Prostate gland (tissue), 2 donors: ENCODE data around the gene NEIL3.

Experiments used
- POLR2A ChIP-seq: fragments of 450-650 bp; IDR thresholded peaks from one replicate; pipeline ENCODE4 v1.6.1; 2016; ENCODE audit warnings: antibody characterized with exemption, mild to moderate bottlenecking
- TF ChIP-seq, protein P1 (sequence below), 4 experiments: fragments of 200-600 bp in 2 of 4; fragments of 450-650 bp in 2 of 4; sonication (generic) in 2 of 4; IDR thresholded peaks; 1 replicate in 3 of 4; 2 replicates in 1 of 4; pipeline ENCODE4 v1.5.1; 2016 to 2019; ENCODE audit warnings: antibody characterized with exemption in 4 of 4, mild to moderate bottlenecking in 2 of 4, moderate library complexity in 2 of 4

DNA sequence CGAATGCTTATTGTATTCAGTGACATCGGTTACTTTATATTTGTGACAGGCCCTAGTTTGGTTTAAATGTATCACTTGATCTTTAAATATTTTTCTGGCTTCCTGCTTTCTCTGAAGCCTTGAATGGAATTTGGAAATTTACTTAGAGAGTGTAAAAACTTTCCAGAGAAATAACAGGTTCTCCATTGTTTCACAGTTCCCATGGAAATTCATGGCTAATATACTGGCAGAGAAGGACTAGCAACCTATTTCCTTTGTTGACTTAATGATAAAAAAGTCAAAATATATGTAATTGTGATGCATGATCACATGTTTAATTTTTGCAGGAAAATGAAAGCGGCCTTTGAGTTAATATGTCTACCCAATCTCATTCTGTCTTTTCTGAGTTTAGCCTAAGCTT, 13.2 kb downstream of the NEIL3 start:
- TF ChIP-seq, protein P1, sequence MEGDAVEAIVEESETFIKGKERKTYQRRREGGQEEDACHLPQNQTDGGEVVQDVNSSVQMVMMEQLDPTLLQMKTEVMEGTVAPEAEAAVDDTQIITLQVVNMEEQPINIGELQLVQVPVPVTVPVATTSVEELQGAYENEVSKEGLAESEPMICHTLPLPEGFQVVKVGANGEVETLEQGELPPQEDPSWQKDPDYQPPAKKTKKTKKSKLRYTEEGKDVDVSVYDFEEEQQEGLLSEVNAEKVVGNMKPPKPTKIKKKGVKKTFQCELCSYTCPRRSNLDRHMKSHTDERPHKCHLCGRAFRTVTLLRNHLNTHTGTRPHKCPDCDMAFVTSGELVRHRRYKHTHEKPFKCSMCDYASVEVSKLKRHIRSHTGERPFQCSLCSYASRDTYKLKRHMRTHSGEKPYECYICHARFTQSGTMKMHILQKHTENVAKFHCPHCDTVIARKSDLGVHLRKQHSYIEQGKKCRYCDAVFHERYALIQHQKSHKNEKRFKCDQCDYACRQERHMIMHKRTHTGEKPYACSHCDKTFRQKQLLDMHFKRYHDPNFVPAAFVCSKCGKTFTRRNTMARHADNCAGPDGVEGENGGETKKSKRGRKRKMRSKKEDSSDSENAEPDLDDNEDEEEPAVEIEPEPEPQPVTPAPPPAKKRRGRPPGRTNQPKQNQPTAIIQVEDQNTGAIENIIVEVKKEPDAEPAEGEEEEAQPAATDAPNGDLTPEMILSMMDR (IDR thresholded peaks at IDR 0.05) = no peak
- TF ChIP-seq POLR2A = no peak
